Measurements from ENCODE around the gene AK1. TPM values are rescaled to one million over a fixed set of nuclear protein-coding genes. Genes with fewer than 3 reads are reported as not detected.

Gene AK1
- total RNA-seq, 1 experiment from 2014 or later: 31.6 TPM

- Histone ChIP-seq H3K79me1 (ENCODE audit: insufficient read depth, low read depth, low read length, poor library complexity, severe bottlenecking) (no peaks in the 10 kb centered on the region), H3K9me3 (ENCODE audit: control insufficient read depth, low read depth, low read length) (no peaks in the 10 kb centered on the region), H3K14ac (ENCODE audit: insufficient read depth, low read length) (no peak overlapping the region), H3K18ac (ENCODE audit: insufficient read length, low read depth, low read length) (no peak overlapping the region), H2BK15ac (ENCODE audit: low read depth, low read length) (no peak overlapping the region), H3K4me1 (ENCODE audit: insufficient read depth, low read length) (no peaks in the 10 kb centered on the region), H4K5ac (ENCODE audit: insufficient read length, low read depth, low read length) (no peak overlapping the region), H3K56ac (ENCODE audit: insufficient read length, low read depth, low read length) (no peak overlapping the region), H3K23ac (ENCODE audit: insufficient read length, low read depth, low read length) (no peak overlapping the region), H3K9ac (ENCODE audit: extremely low read depth, insufficient read length, low read length) (no peak overlapping the region), H3K27ac (ENCODE audit: insufficient read length, low read depth, low read length) (no peak overlapping the region), H2BK120ac (ENCODE audit: low read depth, low read length, poor library complexity, severe bottlenecking) (no peak overlapping the region), H4K8ac (replicated peaks; ENCODE audit: insufficient read length, low read depth, low read length) (no peak overlapping the region), H2AK5ac (ENCODE audit: insufficient read length, low read length) (no peak overlapping the region), H3K4me2 (ENCODE audit: insufficient read depth, insufficient read length, low read length) (no peak overlapping the region), H2BK20ac (ENCODE audit: low read depth, low read length, poor library complexity, severe bottlenecking) (no peak overlapping the region), H3K79me2 (ENCODE audit: insufficient read depth, low read length) (no peaks in the 10 kb centered on the region), H4K20me1 (ENCODE audit: control insufficient read depth, insufficient read depth, insufficient read length) (no peaks in the 10 kb centered on the region), H3T11ph (ENCODE audit: low read length) (no peak overlapping the region), H4K91ac (ENCODE audit: insufficient read length, low read depth, low read length) (no peak overlapping the region), H3K27me3 (ENCODE audit: insufficient read depth, low read length) (no peaks in the 10 kb centered on the region), H2BK5ac (ENCODE audit: insufficient read length, low read length) (no peak overlapping the region), H3K23me2 (ENCODE audit: insufficient read length, low read depth, low read length, poor library complexity, severe bottlenecking) (peaks cover 3% of the 10 kb centered on the region), H3K4ac (ENCODE audit: low read depth, low read length) (no peak overlapping the region), H2AFZ (ENCODE audit: low read length) (no peak overlapping the region), H2BK12ac (ENCODE audit: insufficient read length, low read depth, low read length) (no peak overlapping the region)
- DNase-seq: no peak
- no CpG with 5 or more reads among the region's 8 CpGs for WGBS (ENCODE audit: extremely low coverage, insufficient read length, low lambda C conversion rate)
- H3K4me1 Mint-ChIP-seq: peaks cover 2 to 9% of the 10 kb centered on the region in 2 experiments; a peak in 2 of 4 replicates
- H3K36me3 Mint-ChIP-seq (ENCODE audit: insufficient read depth in 1 of 3, low read depth in 3 of 3): no peaks in the 10 kb centered on the region
- peak overlapping the region in 1 of 3 experiments; percentile 77; a peak in 1 of 7 replicates for H3K27ac Mint-ChIP-seq
- no peaks in the 10 kb centered on the region for H3K9me3 Mint-ChIP-seq
- H3K4me3 Mint-ChIP-seq: no peak overlapping the region
- H3K27me3 Mint-ChIP-seq (ENCODE audit: low read depth): no peaks in the 10 kb centered on the region; the same call in none of the 2 replicates
- TF ChIP-seq, protein P1, sequence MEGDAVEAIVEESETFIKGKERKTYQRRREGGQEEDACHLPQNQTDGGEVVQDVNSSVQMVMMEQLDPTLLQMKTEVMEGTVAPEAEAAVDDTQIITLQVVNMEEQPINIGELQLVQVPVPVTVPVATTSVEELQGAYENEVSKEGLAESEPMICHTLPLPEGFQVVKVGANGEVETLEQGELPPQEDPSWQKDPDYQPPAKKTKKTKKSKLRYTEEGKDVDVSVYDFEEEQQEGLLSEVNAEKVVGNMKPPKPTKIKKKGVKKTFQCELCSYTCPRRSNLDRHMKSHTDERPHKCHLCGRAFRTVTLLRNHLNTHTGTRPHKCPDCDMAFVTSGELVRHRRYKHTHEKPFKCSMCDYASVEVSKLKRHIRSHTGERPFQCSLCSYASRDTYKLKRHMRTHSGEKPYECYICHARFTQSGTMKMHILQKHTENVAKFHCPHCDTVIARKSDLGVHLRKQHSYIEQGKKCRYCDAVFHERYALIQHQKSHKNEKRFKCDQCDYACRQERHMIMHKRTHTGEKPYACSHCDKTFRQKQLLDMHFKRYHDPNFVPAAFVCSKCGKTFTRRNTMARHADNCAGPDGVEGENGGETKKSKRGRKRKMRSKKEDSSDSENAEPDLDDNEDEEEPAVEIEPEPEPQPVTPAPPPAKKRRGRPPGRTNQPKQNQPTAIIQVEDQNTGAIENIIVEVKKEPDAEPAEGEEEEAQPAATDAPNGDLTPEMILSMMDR (conservative IDR thresholded peaks at IDR 0.05): no peak
Observed at GRCh38 chr9:127856729-127857116, 20.8 kb downstream of the AK1 start.

Measured in H9 (cell line).